SK-N-SH (cell line): Measurements from ENCODE around the gene APOL6. TPM values are rescaled to one million over a fixed set of nuclear protein-coding genes. Genes with fewer than 3 reads are reported as not detected.

ENCODE experiments used
- CTCF ChIA-PET: fragments of 300-600, 350-600 bp; formaldehyde crosslinking; extraction: SDS; loops from one replicate; lab custom pipeline; 2021; lab: Yijun Ruan, JAX
- POLR2A ChIA-PET: fragments of 350-600 bp; sonication (Branson Sonifier 250); formaldehyde crosslinking; extraction: SDS; loops from one replicate; lab custom pipeline; 2020; ENCODE audit warnings: antibody characterized with exemption, inconsistent platforms; lab: Yijun Ruan, JAX
- DNase-seq: peaks from one replicate; pipeline ENCODE4 v3.0.0; 2012
- H2AFZ ChIP-seq: fragments of 200-600 bp; sonication (generic); 2 replicates; pipeline ENCODE4 v1.8.1; 2016; ENCODE audit warnings: antibody characterized with exemption, mild to moderate bottlenecking, low read depth
- H3F3A ChIP-seq: fragments of 200-600 bp; sonication (generic); replicated peaks from 2 replicates; pipeline ENCODE3; 2016; ENCODE audit warnings: antibody characterized with exemption, mild to moderate bottlenecking; ENCODE audit not compliant: insufficient read depth
- H3K27ac ChIP-seq, 2 experiments: fragments of 200-500 bp in 1 of 2; fragments of 200-600 bp in 1 of 2; sonication (Bioruptor generic) in 1 of 2; sonication (generic), shearing (Covaris generic) in 1 of 2; 2 replicates each; pipeline versions ENCODE4 v1.5.1 to v1.6.1; 2014 to 2016; ENCODE audit warnings: low read depth in 2 of 2, inconsistent platforms in 1 of 2, low read length in 1 of 2, mild to moderate bottlenecking in 1 of 2, mixed read lengths in 1 of 2
- H3K27me3 ChIP-seq: fragments of 200-600 bp; sonication (generic), shearing (Covaris generic); 2 replicates; pipeline ENCODE4 v1.6.1; 2016; ENCODE audit warnings: mixed run types; ENCODE audit not compliant: insufficient read depth
- H3K36me3 ChIP-seq, 2 experiments: fragments of 200-500 bp in 1 of 2; fragments of 200-600 bp in 1 of 2; sonication (Bioruptor generic) in 1 of 2; sonication (generic) in 1 of 2; replicated peaks in 1 of 2; 2 replicates each; pipeline versions ENCODE3 to v1.5.1; 2014 to 2016; ENCODE audit warnings: low read length in 1 of 2, mild to moderate bottlenecking in 1 of 2; ENCODE audit not compliant: insufficient read depth in 2 of 2, control insufficient read depth in 1 of 2
- H3K4me1 ChIP-seq, 2 experiments: fragments of 200-500 bp in 1 of 2; fragments of 200-600 bp in 1 of 2; sonication (Bioruptor generic) in 1 of 2; sonication (generic), shearing (Covaris generic) in 1 of 2; 2 replicates each; pipeline versions ENCODE4 v1.5.1 to v1.6.1; 2014 to 2016; ENCODE audit warnings: low read depth in 1 of 2, low read length in 1 of 2, mixed run types in 1 of 2; ENCODE audit not compliant: insufficient read depth in 2 of 2, control insufficient read depth in 1 of 2
- H3K4me2 ChIP-seq: fragments of 200-600 bp; sonication (generic), shearing (Covaris generic); 2 replicates; pipeline ENCODE4 v1.6.1; 2017; ENCODE audit warnings: mixed run types
- H3K4me3 ChIP-seq, 2 experiments: fragments of 200-500 bp in 1 of 2; fragments of 200-600 bp in 1 of 2; sonication (Bioruptor generic) in 1 of 2; sonication (generic), shearing (Covaris generic) in 1 of 2; 2 replicates each; pipeline versions ENCODE4 v1.5.1 to v1.8.1; 2014 to 2016; ENCODE audit warnings: low read depth in 2 of 2, inconsistent platforms in 1 of 2, low read length in 1 of 2, mild to moderate bottlenecking in 1 of 2, mixed read lengths in 1 of 2, moderate library complexity in 1 of 2
- H3K79me2 ChIP-seq: fragments of 200-600 bp; sonication (generic); 2 replicates; pipeline ENCODE4 v1.8.1; 2017; ENCODE audit warnings: mild to moderate bottlenecking; ENCODE audit not compliant: insufficient read depth
- H3K9ac ChIP-seq: fragments of 200-600 bp; sonication (generic); 2 replicates; pipeline ENCODE4 v1.6.1; 2017; ENCODE audit warnings: mixed run types
- H3K9me2 ChIP-seq: fragments of 200-600 bp; sonication (generic); 2 replicates; pipeline ENCODE4 v1.6.1; 2017; ENCODE audit warnings: mixed run types
- H3K9me3 ChIP-seq: fragments of 200-600 bp; sonication (generic); 2 replicates; pipeline ENCODE4 v1.6.1; 2017; ENCODE audit warnings: mixed run types, mild to moderate bottlenecking, moderate library complexity
- H4K20me1 ChIP-seq: fragments of 200-600 bp; sonication (generic); 2 replicates; pipeline ENCODE4 v1.6.1; 2017; ENCODE audit warnings: mild to moderate bottlenecking, mixed run types; ENCODE audit not compliant: insufficient read depth
- CTCF ChIP-seq: fragments of 200-600 bp; sonication (generic); IDR thresholded peaks from 2 replicates; pipeline ENCODE4 v1.6.1; 2017; ENCODE audit warnings: antibody characterized with exemption, mild to moderate bottlenecking, moderate library complexity
- ELF1 ChIP-seq: IDR thresholded peaks from 2 replicates; pipeline ENCODE4 v1.4.0; 2012
- GABPA ChIP-seq: IDR thresholded peaks from 2 replicates; pipeline ENCODE4 v1.4.0; 2012; ENCODE audit warnings: low read depth, mild to moderate bottlenecking
- GATA2 ChIP-seq: sonication (generic); formaldehyde crosslinking; IDR thresholded peaks from 2 replicates; pipeline ENCODE4 v1.5.0; 2020; ENCODE audit warnings: mild to moderate bottlenecking, missing genetic modification reagents
- IRF3 ChIP-seq: fragments of 150-350 bp; IDR thresholded peaks from 2 replicates; pipeline ENCODE4 v1.6.1; 2016; ENCODE audit warnings: mild to moderate bottlenecking, low read depth, low read length
- JUND ChIP-seq: IDR thresholded peaks from 2 replicates; pipeline ENCODE4 v1.4.0; 2012
- MAX ChIP-seq: IDR thresholded peaks from 2 replicates; pipeline ENCODE4 v1.4.0; 2012; ENCODE audit warnings: low read depth
- MXI1 ChIP-seq: IDR thresholded peaks from 2 replicates; pipeline ENCODE4 v1.6.1; 2012; ENCODE audit warnings: mild to moderate bottlenecking, low read depth, low read length, improper control_type of control experiment
- NRF1 ChIP-seq: IDR thresholded peaks from 2 replicates; pipeline ENCODE4 v1.6.1; 2012; ENCODE audit warnings: low read depth, mild to moderate bottlenecking, low read length
- PBX3 ChIP-seq: IDR thresholded peaks from 2 replicates; pipeline ENCODE4; 2012
- RCOR1 ChIP-seq: fragments of 150-350 bp; IDR thresholded peaks from 2 replicates; pipeline ENCODE4 v1.6.1; 2017; ENCODE audit warnings: antibody characterized with exemption, low read length
- REST ChIP-seq: IDR thresholded peaks from 2 replicates; pipeline ENCODE4 v1.6.1; 2012; ENCODE audit warnings: mild to moderate bottlenecking, low read depth, low read length, moderate library complexity
- TAF1 ChIP-seq: IDR thresholded peaks from 2 replicates; pipeline ENCODE4 v1.6.1; 2012; ENCODE audit warnings: low read depth, mild to moderate bottlenecking, low read length, moderate library complexity, borderline replicate concordance
- USF1 ChIP-seq: IDR thresholded peaks from 2 replicates; pipeline ENCODE4 v1.4.0; 2012; ENCODE audit warnings: low read depth, borderline replicate concordance
- ZBTB33 ChIP-seq: IDR thresholded peaks from 2 replicates; pipeline ENCODE4 v1.4.0; 2012; ENCODE audit warnings: low read depth, borderline replicate concordance
- WGBS: methylation state at CpG from one replicate; pipeline ENCODE4 v1.1.6; 2017; ENCODE audit warnings: low lambda C conversion rate; 5-methylcytosine and 5-hydroxymethylcytosine counted together
- polyA plus RNA-seq, 3 experiments: library from polyadenylated mRNA; depleted of rRNA; stranded (reverse); fragments of >200 nt; gene quantifications; 2 replicates each; pipeline ENCODE4 v1.2.3, GENCODE V29; 2012

The APOL6 gene
- polyA plus RNA-seq, 1 of the 3 experiments (the other 2 are of a cell fraction): 0.90 TPM

- no peak for TF ChIP-seq REST
- TF ChIP-seq RCOR1: no peak
- no peak for TF ChIP-seq TAF1
Observed at GRCh38 chr22:35609261-35609660, 39.0 kb upstream of the APOL6 start (continued).

GRCh38 chr22:35609761-35610160, 38.5 kb upstream of the APOL6 start:
- POLR2A ChIA-PET: no interaction called here
- no peak for DNase-seq
- CTCF ChIA-PET: interaction anchor here (1.0 to 1.5 kb wide), 3 partner anchors 19 to 515 kb away, joined by 3 to 4 read pairs (median 3); no protein-coding TSS in a partner anchor
- no peak overlapping the region for H3K4me3 ChIP-seq
- no peak for TF ChIP-seq ELF1
- TF ChIP-seq, all 33 proteins: peak for 0
- Histone ChIP-seq H4K20me1 (no peaks in the 10 kb centered on the region), H3K9me2 (no peaks in the 10 kb centered on the region), H3K36me3 (no peaks in the 10 kb centered on the region), H3K9ac (no peak overlapping the region), H2AFZ (no peak overlapping the region), H3K27me3 (no peaks in the 10 kb centered on the region; the same call in 1 of the 2 replicates), H3K4me1 (peaks cover 0 to 47% of the 10 kb centered on the region in 2 experiments; a peak in 2 of 4 replicates), H3K4me2 (no peak overlapping the region), H3K27ac (no peak overlapping the region), H3K9me3 (no peaks in the 10 kb centered on the region), H3K79me2 (no peaks in the 10 kb centered on the region), H3F3A (no peaks in the 10 kb centered on the region)
- WGBS: 83% methylated on average over 4 of the region's 4 CpGs

GRCh38 chr22:35610741-35611140, 37.5 kb upstream of the APOL6 start:
- ChIA-PET POLR2A (interaction anchor here (0.9 kb wide), 1 partner anchor 10 kb away, joined by 3 read pairs; no protein-coding TSS in a partner anchor), CTCF (interaction anchor here (1.7 kb wide), 1 partner anchor 10 kb away, joined by 6 read pairs; no protein-coding TSS in a partner anchor)
- H3K27me3 ChIP-seq: no peaks in the 10 kb centered on the region; the same call in 1 of the 2 replicates
- TF ChIP-seq NRF1: no peak
- TF ChIP-seq PBX3: no peak
- TF ChIP-seq USF1: no peak
- TF ChIP-seq MXI1: no peak
- TF ChIP-seq CTCF: no peak
- no peak for TF ChIP-seq GATA2
- no peak for TF ChIP-seq MAX
- no peak for TF ChIP-seq JUND
- TF ChIP-seq ZBTB33: no peak
- TF ChIP-seq IRF3: no peak
- TF ChIP-seq GABPA: no peak

More at GRCh38 chr22:35610741-35611140, 37.5 kb upstream of the APOL6 start:
- H3K36me3 ChIP-seq: no peaks in the 10 kb centered on the region
- no peak overlapping the region for H3K4me3 ChIP-seq
- WGBS: 55% methylated on average over 8 of the region's 10 CpGs
- no peak overlapping the region for H3K4me2 ChIP-seq
- H3K9me3 ChIP-seq: no peaks in the 10 kb centered on the region
- H3F3A ChIP-seq: no peaks in the 10 kb centered on the region
- H2AFZ ChIP-seq: no peak overlapping the region
- H3K4me1 ChIP-seq: peaks cover 0 to 40% of the 10 kb centered on the region in 2 experiments; a peak in 2 of 4 replicates
- H4K20me1 ChIP-seq: no peaks in the 10 kb centered on the region
- H3K27ac ChIP-seq: no peak overlapping the region
- H3K9me2 ChIP-seq: no peaks in the 10 kb centered on the region
- H3K9ac ChIP-seq: no peak overlapping the region
- no peaks in the 10 kb centered on the region for H3K79me2 ChIP-seq
- DNase-seq: no peak
